Breast epithelium (tissue), 4 donors: Measurements from ENCODE around the gene ARSJ. TPM values are rescaled to one million over a fixed set of nuclear protein-coding genes. Genes with fewer than 3 reads are reported as not detected.

Experiments
- DNase-seq, 2 donors: peaks; one replicate each; pipeline ENCODE4 v3.0.0-alpha.2; 2019; ENCODE audit warnings: low spot score in 2 of 2
- H3K27ac ChIP-seq, 2 donors: fragments of 200-600 bp; sonication (generic) in 1 of 2; one replicate each; pipeline ENCODE4 v1.5.1; 2016 to 2019; ENCODE audit warnings: mild to moderate bottlenecking in 1 of 2
- H3K27me3 ChIP-seq, 2 donors: fragments of 200-600 bp; sonication (generic) in 1 of 2; one replicate each; pipeline versions ENCODE4 v1.5.1 to v1.6.0; 2017 to 2019; ENCODE audit warnings: control low read depth in 1 of 2, mild to moderate bottlenecking in 1 of 2
- H3K36me3 ChIP-seq: fragments of 200-600 bp; one replicate; pipeline ENCODE4 v1.5.1; 2019
- H3K4me1 ChIP-seq, 2 donors: fragments of 200-600 bp; sonication (generic); one replicate each; pipeline ENCODE4 v1.5.1; 2016 to 2019; ENCODE audit warnings: control low read depth in 1 of 2
- H3K4me3 ChIP-seq, 3 donors: fragments of 200-600 bp; sonication (generic); 1 replicate in 2 of 3; 2 replicates in 1 of 3; pipeline ENCODE4 v1.5.1; 2016 to 2019; ENCODE audit warnings: mild to moderate bottlenecking in 3 of 3, moderate library complexity in 2 of 3
- H3K9me3 ChIP-seq, 2 donors: fragments of 200-600 bp; sonication (generic) in 1 of 2; one replicate each; pipeline ENCODE4 v1.5.1; 2016 to 2019; ENCODE audit warnings: control low read depth in 1 of 2
- POLR2A ChIP-seq: fragments of 450-650 bp; IDR thresholded peaks from one replicate; pipeline ENCODE4 v1.6.1; 2016; ENCODE audit warnings: antibody characterized with exemption, mild to moderate bottlenecking, moderate library complexity
- POLR2AphosphoS5 ChIP-seq, 3 donors: sonication (generic); formaldehyde crosslinking; IDR thresholded peaks; one replicate each; pipeline ENCODE4 v1.6.1; 2017; ENCODE audit warnings: antibody characterized with exemption in 3 of 3
- intact Hi-C: fragments of 100-400 bp; cut with DNase I; formaldehyde crosslinking; loops from one replicate; pipeline ENCODE4 v1.15.1; 2023; ENCODE audit warnings: low total_unique reads
- total RNA-seq, 3 donors: library from RNA; depleted of rRNA; stranded (reverse); fragments of >200 nt; gene quantifications; one replicate each; pipeline ENCODE4 v1.1.0, GENCODE V29; 2016
- TF ChIP-seq, protein P1 (sequence below), 3 donors: fragments of 450-650 bp; IDR thresholded peaks; one replicate each; pipeline ENCODE4 v1.5.1; 2016 to 2017; ENCODE audit warnings: antibody characterized with exemption in 3 of 3, mild to moderate bottlenecking in 3 of 3, moderate library complexity in 3 of 3

The ARSJ gene
- total RNA-seq, 3 donors from 2014 or later, result 1.1 to 10.7 (median 8.8) TPM

DNA sequence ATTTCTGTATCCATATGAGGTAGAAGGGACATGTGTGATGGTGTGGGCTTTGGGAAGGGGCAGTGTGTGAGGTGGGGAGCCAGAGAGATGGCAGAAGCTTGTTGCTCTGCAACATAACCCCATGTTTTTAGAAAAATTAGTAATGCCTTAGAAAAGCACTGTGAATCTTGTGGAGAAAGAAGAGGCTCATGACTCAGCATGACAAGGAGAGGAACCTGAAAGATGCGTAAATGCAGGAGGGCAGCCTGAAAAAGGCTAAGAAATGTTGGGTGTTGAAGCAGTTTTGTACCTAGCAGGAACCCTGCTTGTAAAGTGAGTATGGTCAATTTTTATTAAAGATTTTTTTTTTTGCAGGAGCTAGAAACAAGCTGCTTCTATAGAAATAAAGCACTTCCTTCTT, 59.8 kb downstream of the ARSJ start:
- no peaks in the 10 kb centered on the region for H3K4me1 ChIP-seq
- no peak overlapping the region for H3K27ac ChIP-seq
- H3K36me3 ChIP-seq, result no peaks in the 10 kb centered on the region
- no peaks in the 10 kb centered on the region for H3K27me3 ChIP-seq
- no peak for DNase-seq
- no peak overlapping the region for H3K4me3 ChIP-seq
- intact Hi-C loops, result no loop called here
- no peak for TF ChIP-seq POLR2A
- TF ChIP-seq, protein P1, sequence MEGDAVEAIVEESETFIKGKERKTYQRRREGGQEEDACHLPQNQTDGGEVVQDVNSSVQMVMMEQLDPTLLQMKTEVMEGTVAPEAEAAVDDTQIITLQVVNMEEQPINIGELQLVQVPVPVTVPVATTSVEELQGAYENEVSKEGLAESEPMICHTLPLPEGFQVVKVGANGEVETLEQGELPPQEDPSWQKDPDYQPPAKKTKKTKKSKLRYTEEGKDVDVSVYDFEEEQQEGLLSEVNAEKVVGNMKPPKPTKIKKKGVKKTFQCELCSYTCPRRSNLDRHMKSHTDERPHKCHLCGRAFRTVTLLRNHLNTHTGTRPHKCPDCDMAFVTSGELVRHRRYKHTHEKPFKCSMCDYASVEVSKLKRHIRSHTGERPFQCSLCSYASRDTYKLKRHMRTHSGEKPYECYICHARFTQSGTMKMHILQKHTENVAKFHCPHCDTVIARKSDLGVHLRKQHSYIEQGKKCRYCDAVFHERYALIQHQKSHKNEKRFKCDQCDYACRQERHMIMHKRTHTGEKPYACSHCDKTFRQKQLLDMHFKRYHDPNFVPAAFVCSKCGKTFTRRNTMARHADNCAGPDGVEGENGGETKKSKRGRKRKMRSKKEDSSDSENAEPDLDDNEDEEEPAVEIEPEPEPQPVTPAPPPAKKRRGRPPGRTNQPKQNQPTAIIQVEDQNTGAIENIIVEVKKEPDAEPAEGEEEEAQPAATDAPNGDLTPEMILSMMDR (IDR thresholded peaks at IDR 0.05), result no peak
- no peak for TF ChIP-seq POLR2AphosphoS5 (IDR thresholded peaks at IDR 0.05)
- no peaks in the 10 kb centered on the region for H3K9me3 ChIP-seq

DNA sequence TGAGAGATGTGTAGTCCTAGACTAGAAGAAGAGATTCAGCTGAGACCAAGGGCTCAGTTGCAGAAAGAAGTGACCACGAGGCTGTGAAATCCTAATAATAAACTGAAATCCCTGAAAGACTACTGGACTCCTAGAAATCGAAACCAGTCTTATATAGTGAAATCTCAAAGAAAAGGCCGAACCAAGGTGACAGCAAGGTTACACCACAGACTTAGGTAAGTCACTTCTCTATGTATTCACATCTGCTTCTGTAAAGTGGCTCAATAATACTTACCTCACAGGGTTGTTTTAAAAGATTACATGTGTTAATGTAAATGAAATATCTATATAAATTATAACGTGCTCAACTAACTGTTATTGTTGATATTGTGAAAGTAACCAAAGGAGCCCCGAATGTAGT, 60.3 kb downstream of the ARSJ start:
- H3K4me1 ChIP-seq, result no peaks in the 10 kb centered on the region
- DNase-seq, result no peak
- intact Hi-C loops, result no loop called here
- no peaks in the 10 kb centered on the region for H3K36me3 ChIP-seq
- H3K4me3 ChIP-seq, result no peak overlapping the region
- H3K27ac ChIP-seq, result no peak overlapping the region
- TF ChIP-seq, protein P1 (IDR thresholded peaks at IDR 0.05), result no peak
- TF ChIP-seq POLR2AphosphoS5 (IDR thresholded peaks at IDR 0.05) (no peak), POLR2A (no peak)
- no peaks in the 10 kb centered on the region for H3K27me3 ChIP-seq
- no peaks in the 10 kb centered on the region for H3K9me3 ChIP-seq

DNA sequence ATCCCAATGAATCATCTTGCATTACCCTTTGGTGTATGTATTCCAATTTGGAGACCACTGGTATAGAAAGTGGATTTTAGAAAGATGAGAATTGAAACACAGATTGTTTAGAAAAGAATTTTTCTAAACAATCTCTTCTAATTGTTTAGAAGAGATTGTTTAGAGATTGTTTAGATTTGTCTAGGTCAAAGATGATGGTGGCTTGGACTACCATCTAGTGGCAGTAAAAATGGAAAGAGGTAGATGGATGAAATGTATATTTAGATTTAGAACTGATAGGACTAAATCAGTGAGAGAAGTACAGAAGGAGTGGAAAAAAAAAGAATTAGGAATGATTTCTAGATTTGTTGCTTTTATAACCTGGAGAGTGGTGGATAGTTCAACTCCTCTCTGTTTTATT, 70.6 kb downstream of the ARSJ start:
- H3K36me3 ChIP-seq, result no peaks in the 10 kb centered on the region
- H3K27me3 ChIP-seq, result no peaks in the 10 kb centered on the region
- H3K9me3 ChIP-seq, result no peaks in the 10 kb centered on the region
- no peak for TF ChIP-seq POLR2A
- TF ChIP-seq, protein P1 (IDR thresholded peaks at IDR 0.05), result no peak
- TF ChIP-seq POLR2AphosphoS5 (IDR thresholded peaks at IDR 0.05), result no peak
- intact Hi-C loops, result no loop called here
- no peak for DNase-seq
- H3K4me1 ChIP-seq, result no peaks in the 10 kb centered on the region
- H3K4me3 ChIP-seq, result no peak overlapping the region
- no peak overlapping the region for H3K27ac ChIP-seq

DNA sequence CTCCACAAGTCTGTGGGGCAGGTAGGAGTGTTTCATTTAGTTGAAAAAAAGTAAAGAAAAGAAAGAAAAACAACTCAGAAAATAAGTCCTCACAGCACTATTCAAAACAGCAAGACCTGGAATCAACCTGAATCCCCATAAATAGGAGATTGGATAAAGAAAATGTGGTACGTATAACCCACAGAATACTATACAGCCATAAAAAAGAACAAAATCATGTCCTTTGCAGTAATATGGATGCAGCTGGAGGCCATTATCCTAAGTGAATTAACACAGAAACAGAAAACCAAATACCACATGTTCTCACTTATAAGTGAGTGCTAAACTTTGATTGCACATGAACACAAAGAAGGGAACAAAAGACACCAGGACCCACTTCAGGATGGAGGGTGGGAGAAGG, 71.9 kb downstream of the ARSJ start:
- Histone ChIP-seq H3K9me3 (no peaks in the 10 kb centered on the region), H3K4me1 (no peaks in the 10 kb centered on the region), H3K27ac (no peak overlapping the region), H3K36me3 (no peaks in the 10 kb centered on the region), H3K27me3 (no peaks in the 10 kb centered on the region), H3K4me3 (no peak overlapping the region)
- intact Hi-C loops, result no loop called here
- no peak for TF ChIP-seq POLR2AphosphoS5 (IDR thresholded peaks at IDR 0.05)
- TF ChIP-seq POLR2A, result no peak
- TF ChIP-seq, protein P1 (IDR thresholded peaks at IDR 0.05), result no peak
- no peak for DNase-seq

DNA sequence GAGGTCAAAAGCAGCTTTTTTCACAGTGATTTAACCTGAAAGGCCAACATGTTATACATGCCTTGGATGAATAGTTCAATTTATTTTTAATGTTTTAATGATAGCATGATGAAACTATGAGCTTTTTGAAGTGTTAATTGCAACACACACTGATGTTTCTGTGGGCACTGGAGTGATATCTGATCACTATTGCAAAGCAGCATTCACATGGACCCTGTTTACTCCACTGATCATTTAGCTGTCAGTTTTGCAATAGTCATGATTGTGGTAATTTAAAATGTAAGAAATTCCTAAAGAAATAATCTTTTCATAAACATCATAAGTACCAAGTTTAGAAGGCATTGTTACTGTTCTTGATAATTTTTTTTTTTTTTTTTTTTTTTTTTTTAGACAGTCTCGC, 74.1 kb downstream of the ARSJ start:
- TF ChIP-seq, protein P1 (IDR thresholded peaks at IDR 0.05), result no peak
- TF ChIP-seq POLR2AphosphoS5 (IDR thresholded peaks at IDR 0.05) (no peak), POLR2A (no peak)
- Histone ChIP-seq H3K36me3 (no peaks in the 10 kb centered on the region), H3K27ac (no peak overlapping the region), H3K9me3 (no peaks in the 10 kb centered on the region), H3K4me3 (no peak overlapping the region), H3K27me3 (no peaks in the 10 kb centered on the region), H3K4me1 (no peaks in the 10 kb centered on the region)
- DNase-seq, result no peak
- intact Hi-C loops, result no loop called here
